DMS53 (cell line): ENCODE data around the gene THBS4.

Experiments
- DNase-seq: peaks from one replicate; lab custom pipeline; 2025; lab: John Stamatoyannopoulos, UW

Gene THBS4

GRCh38 chr5:80048084-80048780 is 13.1 kb downstream of the THBS4 start:
- DNase-seq = no peak

GRCh38 chr5:80052464-80052863 is 17.3 kb downstream of the THBS4 start:
- DNase-seq = no peak

- DNase-seq = no peak
Measured at GRCh38 chr5:80054682-80055081, 19.5 kb downstream of the THBS4 start.

GRCh38 chr5:80055491-80056170 is 20.5 kb downstream of the THBS4 start:
- peak; percentile 29 for DNase-seq

GRCh38 chr5:80057099-80057498 is 22.0 kb downstream of the THBS4 start:
- no peak for DNase-seq

- no peak for DNase-seq
Measured at GRCh38 chr5:80057921-80058320, 22.8 kb downstream of the THBS4 start.

GRCh38 chr5:80059354-80059980 is 24.3 kb downstream of the THBS4 start:
- no peak for DNase-seq

- DNase-seq = no peak
Measured at GRCh38 chr5:80060966-80061365, 25.8 kb downstream of the THBS4 start.

GRCh38 chr5:80061547-80061946 is 26.4 kb downstream of the THBS4 start:
- DNase-seq = no peak

- DNase-seq = no peak
Measured at GRCh38 chr5:80064124-80064523, 29.0 kb downstream of the THBS4 start.

GRCh38 chr5:80067016-80067415 is 31.9 kb downstream of the THBS4 start:
- no peak for DNase-seq

- no peak for DNase-seq
Measured at GRCh38 chr5:80067531-80068245, 32.5 kb downstream of the THBS4 start.

- no peak for DNase-seq
Measured at GRCh38 chr5:80068246-80068636, 33.1 kb downstream of the THBS4 start.

GRCh38 chr5:80068775-80069174 is 33.6 kb downstream of the THBS4 start:
- no peak for DNase-seq

GRCh38 chr5:80069251-80069800 is 34.2 kb downstream of the THBS4 start:
- DNase-seq = no peak

GRCh38 chr5:80069918-80070318 is 34.8 kb downstream of the THBS4 start:
- DNase-seq = no peak

- DNase-seq = no peak
Measured at GRCh38 chr5:80070338-80071056, 35.3 kb downstream of the THBS4 start.

- DNase-seq = no peak
Measured at GRCh38 chr5:80071510-80072021, 36.4 kb downstream of the THBS4 start.

GRCh38 chr5:80072103-80073073 is 37.2 kb downstream of the THBS4 start:
- no peak for DNase-seq
